Lower leg skin (tissue), 4 donors: ENCODE data around the gene MYO10. TPM values are rescaled to one million over a fixed set of nuclear protein-coding genes. Genes with fewer than 3 reads are reported as not detected.

Experiments
- DNase-seq, 2 donors: peaks; one replicate each; pipeline ENCODE4 v3.0.0-alpha.2; 2019; ENCODE audit warnings: low spot score in 2 of 2
- H3K4me3 ChIP-seq: fragments of 200-600 bp; sonication (generic); 2 replicates; pipeline ENCODE4 v1.5.1; 2017; ENCODE audit warnings: mild to moderate bottlenecking, low read depth; ENCODE audit not compliant: poor library complexity, severe bottlenecking
- POLR2A ChIP-seq, 2 donors: fragments of 450-650 bp; IDR thresholded peaks; one replicate each; pipeline ENCODE4 v1.6.1; 2016 to 2017; ENCODE audit warnings: antibody characterized with exemption in 2 of 2, mild to moderate bottlenecking in 1 of 2, moderate library complexity in 1 of 2
- WGBS, 2 donors: methylation state at CpG; one replicate each; pipeline ENCODE4 v1.1.5; 2018; 5-methylcytosine and 5-hydroxymethylcytosine counted together
- intact Hi-C: fragments of 100-400 bp; cut with DNase I; formaldehyde crosslinking; loops from one replicate; pipeline ENCODE4 v1.15.0; 2023; ENCODE audit warnings: low total_unique reads
- total RNA-seq, 4 donors: library from RNA; depleted of rRNA; stranded (reverse); fragments of >200 nt; gene quantifications; one replicate each; pipeline ENCODE4 v1.1.0, GENCODE V29; 2016
- TF ChIP-seq, protein P1 (sequence below), 3 donors: fragments of 450-650 bp; IDR thresholded peaks; one replicate each; pipeline ENCODE4 v1.5.1; 2016; ENCODE audit warnings: antibody characterized with exemption in 3 of 3, mild to moderate bottlenecking in 3 of 3, moderate library complexity in 2 of 3

MYO10 gene
- total RNA-seq, 4 donors from 2014 or later: 34.7 to 57.4 (median 47.3) TPM

- WGBS, 2 donors: 70 to 74% methylated on average over 4 of the region's 4 CpGs
- no peak overlapping the region for H3K4me3 ChIP-seq
- intact Hi-C loops: no loop called here
- peak in 1 of 2 donors; percentile 26 for DNase-seq
- TF ChIP-seq, protein P1, sequence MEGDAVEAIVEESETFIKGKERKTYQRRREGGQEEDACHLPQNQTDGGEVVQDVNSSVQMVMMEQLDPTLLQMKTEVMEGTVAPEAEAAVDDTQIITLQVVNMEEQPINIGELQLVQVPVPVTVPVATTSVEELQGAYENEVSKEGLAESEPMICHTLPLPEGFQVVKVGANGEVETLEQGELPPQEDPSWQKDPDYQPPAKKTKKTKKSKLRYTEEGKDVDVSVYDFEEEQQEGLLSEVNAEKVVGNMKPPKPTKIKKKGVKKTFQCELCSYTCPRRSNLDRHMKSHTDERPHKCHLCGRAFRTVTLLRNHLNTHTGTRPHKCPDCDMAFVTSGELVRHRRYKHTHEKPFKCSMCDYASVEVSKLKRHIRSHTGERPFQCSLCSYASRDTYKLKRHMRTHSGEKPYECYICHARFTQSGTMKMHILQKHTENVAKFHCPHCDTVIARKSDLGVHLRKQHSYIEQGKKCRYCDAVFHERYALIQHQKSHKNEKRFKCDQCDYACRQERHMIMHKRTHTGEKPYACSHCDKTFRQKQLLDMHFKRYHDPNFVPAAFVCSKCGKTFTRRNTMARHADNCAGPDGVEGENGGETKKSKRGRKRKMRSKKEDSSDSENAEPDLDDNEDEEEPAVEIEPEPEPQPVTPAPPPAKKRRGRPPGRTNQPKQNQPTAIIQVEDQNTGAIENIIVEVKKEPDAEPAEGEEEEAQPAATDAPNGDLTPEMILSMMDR (IDR thresholded peaks at IDR 0.05): no peak
- TF ChIP-seq POLR2A (IDR thresholded peaks at IDR 0.05): no peak
Observed at GRCh38 chr5:16871746-16872339, 64.2 kb downstream of the MYO10 start.

DNA sequence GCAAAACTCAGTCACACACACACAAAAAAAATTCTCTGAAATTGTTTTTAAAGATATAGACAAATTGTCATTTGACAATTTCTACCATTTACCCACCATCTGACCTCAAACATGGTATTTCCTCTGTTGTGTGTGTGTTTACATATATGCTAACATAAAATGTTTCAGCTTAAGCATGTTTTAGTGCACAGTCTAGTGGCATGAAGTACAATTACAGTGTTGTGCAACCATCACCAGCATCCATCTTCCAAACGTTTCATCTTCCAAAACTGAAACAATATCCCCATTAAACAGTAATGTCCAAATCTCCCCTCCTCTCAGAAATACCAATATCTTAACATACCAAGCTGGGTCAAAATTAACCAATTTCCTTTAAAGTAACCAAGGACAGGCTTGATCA lies 65.2 kb downstream of the MYO10 start:
- intact Hi-C loops: no loop called here
- no peak for DNase-seq
- 55 to 65% methylated on average over 1 of the region's 1 CpG for WGBS, 2 donors
- H3K4me3 ChIP-seq: no peak overlapping the region
- TF ChIP-seq, protein P1 (IDR thresholded peaks at IDR 0.05): no peak
- TF ChIP-seq POLR2A (IDR thresholded peaks at IDR 0.05): no peak

GRCh38 chr5:16869821-16870796 lies 66.0 kb downstream of the MYO10 start:
- 74 to 75% methylated on average over 15 of the region's 15 CpGs for WGBS, 2 donors
- peak in 1 of 2 donors; percentile 68 for DNase-seq
- intact Hi-C loops: no loop called here
- H3K4me3 ChIP-seq: no peak overlapping the region
- no peak for TF ChIP-seq POLR2A (IDR thresholded peaks at IDR 0.05)
- TF ChIP-seq, protein P1 (IDR thresholded peaks at IDR 0.05): no peak

- no peak for TF ChIP-seq POLR2A (IDR thresholded peaks at IDR 0.05)
- TF ChIP-seq, protein P1 (IDR thresholded peaks at IDR 0.05): no peak
- WGBS, 2 donors: 91 to 93% methylated on average over 3 of the region's 3 CpGs
- DNase-seq: no peak
- H3K4me3 ChIP-seq: no peak overlapping the region
- intact Hi-C loops: no loop called here
Observed at GRCh38 chr5:16867577-16867953, 68.5 kb downstream of the MYO10 start.

DNA sequence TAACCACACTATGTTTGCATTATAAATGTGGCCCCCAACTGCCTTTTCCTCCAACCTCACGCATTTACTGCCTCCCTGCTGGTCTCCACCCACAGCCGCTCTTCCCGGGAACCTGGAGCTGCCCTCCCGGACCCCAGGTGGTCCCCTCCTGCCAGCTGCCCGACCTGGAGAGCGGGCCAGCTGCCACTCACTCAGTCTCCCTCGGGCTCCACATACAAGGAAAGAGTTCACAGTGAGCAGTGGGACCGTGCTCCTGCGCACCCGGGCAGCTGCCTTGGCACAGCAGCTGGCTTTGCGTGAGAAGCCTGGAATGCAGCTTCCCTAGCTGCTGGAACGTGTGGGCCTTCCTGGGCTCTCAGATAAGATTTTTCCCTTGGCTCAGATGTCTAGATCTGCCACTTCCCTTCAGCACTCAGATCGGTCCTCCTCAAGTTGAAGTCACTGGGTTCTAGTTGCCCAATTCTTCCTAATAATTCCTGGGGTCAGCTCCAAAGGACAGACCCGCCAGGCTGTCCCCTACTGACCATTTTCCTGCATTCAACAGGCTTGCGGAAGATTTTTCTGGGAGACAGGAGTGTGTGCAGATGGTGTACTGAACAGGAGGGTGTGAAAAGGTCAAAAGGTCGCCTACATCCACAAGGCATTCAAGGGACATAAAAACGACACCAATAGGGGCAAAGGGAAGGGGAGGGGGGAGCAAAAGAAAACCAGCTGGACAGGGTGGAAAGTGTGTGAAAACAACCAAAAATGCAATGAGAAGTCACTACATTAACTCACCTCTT lies 69.1 kb downstream of the MYO10 start:
- peak in 1 of 2 donors; percentile 68 for DNase-seq
- 71 to 74% methylated on average over 17 of the region's 17 CpGs for WGBS, 2 donors

More for the DNA sequence above, 69.1 kb downstream of the MYO10 start:
- TF ChIP-seq POLR2A (IDR thresholded peaks at IDR 0.05): no peak
- no peak overlapping the region for H3K4me3 ChIP-seq
- intact Hi-C loops: no loop called here
